HG02588 (cell line): Measurements from ENCODE around the gene GALNT2.

Experiments
- ATAC-seq: cut with Tn5 transposase; IDR thresholded peaks from one replicate; pipeline ENCODE4 v1.9.1; 2021; ENCODE audit warnings: mild to moderate bottlenecking, moderate library complexity; ENCODE audit not compliant: unreplicated experiment

GALNT2 gene

GRCh38 chr1:230199034-230199433, 132.0 kb downstream of the GALNT2 start:
- ATAC-seq: no peak

GRCh38 chr1:230199554-230199953, 132.5 kb downstream of the GALNT2 start:
- ATAC-seq: no peak

- no peak for ATAC-seq
Measured at GRCh38 chr1:230200276-230200675, 133.2 kb downstream of the GALNT2 start.

- no peak for ATAC-seq
Measured at GRCh38 chr1:230201445-230201844, 134.4 kb downstream of the GALNT2 start.

- ATAC-seq: no peak
Measured at GRCh38 chr1:230204842-230205241, 137.8 kb downstream of the GALNT2 start.

- no peak for ATAC-seq
Measured at GRCh38 chr1:230205719-230206198, 138.7 kb downstream of the GALNT2 start.

- no peak for ATAC-seq
Measured at GRCh38 chr1:230206207-230206606, 139.2 kb downstream of the GALNT2 start.

- no peak for ATAC-seq
Measured at GRCh38 chr1:230206976-230207375, 139.9 kb downstream of the GALNT2 start.

GRCh38 chr1:230207598-230207997, 140.6 kb downstream of the GALNT2 start:
- no peak for ATAC-seq

GRCh38 chr1:230208619-230209261, 141.7 kb downstream of the GALNT2 start:
- ATAC-seq: peak; percentile 39

GRCh38 chr1:230210326-230210980, 143.4 kb downstream of the GALNT2 start:
- ATAC-seq: no peak

GRCh38 chr1:230210981-230211336, 143.9 kb downstream of the GALNT2 start:
- no peak for ATAC-seq

- ATAC-seq: no peak
Measured at GRCh38 chr1:230211436-230212145, 144.6 kb downstream of the GALNT2 start.

GRCh38 chr1:230212405-230212936, 145.4 kb downstream of the GALNT2 start:
- peak; percentile 39 for ATAC-seq

- no peak for ATAC-seq
Measured at GRCh38 chr1:230215031-230215430, 148.0 kb downstream of the GALNT2 start.

- no peak for ATAC-seq
Measured at GRCh38 chr1:230215529-230215928, 148.5 kb downstream of the GALNT2 start.

- ATAC-seq: no peak
Measured at GRCh38 chr1:230216896-230217295, 149.9 kb downstream of the GALNT2 start.

- ATAC-seq: no peak
Measured at GRCh38 chr1:230218667-230219066, 151.6 kb downstream of the GALNT2 start.

- no peak for ATAC-seq
Measured at GRCh38 chr1:230219174-230220067, 152.4 kb downstream of the GALNT2 start.

- ATAC-seq: no peak
Measured at GRCh38 chr1:230220478-230220877, 153.4 kb downstream of the GALNT2 start.

GRCh38 chr1:230220907-230221306, 153.9 kb downstream of the GALNT2 start:
- ATAC-seq: no peak
